H1 (cell line): ENCODE data around the gene NOXO1.

Source experiments
- ATF3 ChIP-seq: IDR thresholded peaks from 2 replicates; pipeline ENCODE4 v1.6.1; 2011; ENCODE audit warnings: low read depth, mild to moderate bottlenecking, low read length; ENCODE audit not compliant: insufficient read depth
- CBX5 ChIP-seq: fragments of 300-800, 300-1000 bp; sonication (generic); IDR thresholded peaks from 2 replicates; pipeline ENCODE4 v1.7.1; 2016; ENCODE audit warnings: antibody characterized with exemption, low read length, low read depth
- CTCF ChIP-seq, 3 experiments: IDR thresholded peaks; 1 replicate in 2 of 3; 2 replicates in 1 of 3; pipeline versions ENCODE4 v1.5.1 to v1.6.1; 2011; ENCODE audit warnings: low read length in 3 of 3, mild to moderate bottlenecking in 3 of 3, inconsistent platforms in 2 of 3, low read depth in 1 of 3, moderate library complexity in 1 of 3; ENCODE audit not compliant: insufficient read depth in 1 of 3; ENCODE audit errors: control extremely low read depth in 1 of 3
- GABPA ChIP-seq: IDR thresholded peaks from 2 replicates; pipeline ENCODE4 v1.6.1; 2011; ENCODE audit warnings: mild to moderate bottlenecking, low read length, moderate library complexity, borderline replicate concordance; ENCODE audit not compliant: insufficient read depth
- JUN ChIP-seq: IDR thresholded peaks from 2 replicates; pipeline ENCODE4 v1.6.1; 2011; ENCODE audit warnings: low read depth, mild to moderate bottlenecking, improper control_type of control experiment, low read length
- KDM1A ChIP-seq: fragments of 200-600, 300-600 bp; sonication (generic); IDR thresholded peaks from 2 replicates; pipeline ENCODE4 v1.7.1; 2016; ENCODE audit warnings: mild to moderate bottlenecking, low read length, borderline replicate concordance
- POLR2AphosphoS5 ChIP-seq: IDR thresholded peaks from 2 replicates; pipeline ENCODE4 v1.6.1; 2011; ENCODE audit warnings: low read depth, low read length
- TAF1 ChIP-seq: IDR thresholded peaks from 2 replicates; pipeline ENCODE4 v1.6.1; 2011; ENCODE audit warnings: mild to moderate bottlenecking, low read depth, low read length

DNA sequence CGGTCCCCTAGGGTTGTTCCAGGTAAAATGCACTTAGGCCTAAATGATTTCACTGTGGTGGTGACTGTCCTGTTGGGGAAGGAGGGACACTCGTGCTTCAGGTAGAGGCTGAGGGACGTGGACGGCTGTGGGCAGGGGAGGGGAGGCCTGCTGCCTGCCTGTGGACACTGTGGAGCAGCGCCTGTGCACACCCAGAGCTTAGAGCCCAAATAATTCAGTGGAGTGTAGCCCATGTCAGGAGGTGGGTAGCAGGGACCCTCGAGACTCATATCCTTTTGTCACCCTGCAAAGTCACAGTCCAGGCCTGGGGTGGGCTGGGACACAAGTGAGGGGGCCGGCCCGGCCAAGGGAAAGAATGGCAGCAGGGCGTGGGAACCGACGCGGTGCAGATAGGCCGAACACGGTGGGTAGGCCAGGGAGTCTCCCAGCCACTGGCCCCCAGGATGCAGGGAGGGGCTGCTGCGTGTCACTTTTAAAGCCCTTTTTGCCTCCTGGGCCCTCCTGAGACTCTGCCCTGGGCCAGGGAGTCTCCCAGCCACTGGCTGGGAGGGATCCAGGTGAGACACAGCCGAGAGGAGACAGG, 44.7 kb upstream of the NOXO1 start:
- TF ChIP-seq POLR2AphosphoS5, result no peak
- TF ChIP-seq JUN, result no peak
- no peak for TF ChIP-seq GABPA
- no peak for TF ChIP-seq KDM1A
- TF ChIP-seq CTCF (IDR thresholded peaks at IDR 0.05; ENCODE audit: control extremely low read depth in 1 of 3, insufficient read depth in 1 of 3, low read depth in 1 of 3, low read length in 3 of 3), result no peak
- TF ChIP-seq TAF1, result no peak
- no peak for TF ChIP-seq ATF3
- TF ChIP-seq CBX5, result no peak
